ENCODE results near the gene ADRA1B.

DNA sequence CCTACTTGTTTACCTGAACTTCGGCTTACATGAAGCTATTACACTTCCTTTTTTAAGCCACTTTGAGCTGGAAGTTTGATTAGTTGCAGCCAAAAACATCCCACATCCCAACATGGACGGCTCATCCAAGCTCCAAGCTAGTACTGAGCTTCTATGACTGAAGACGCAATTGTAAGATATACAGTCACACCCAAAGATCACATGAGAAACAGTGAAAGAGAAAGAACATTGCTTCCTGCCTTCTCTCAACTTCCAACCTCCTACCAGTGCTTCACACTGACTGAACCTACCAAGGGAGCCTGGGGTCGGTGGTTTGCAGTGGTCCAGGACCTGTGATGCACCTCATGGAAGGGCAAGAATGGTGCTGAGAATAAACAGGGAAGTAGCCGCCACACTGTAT, 27.4 kb upstream of the ADRA1B start:
- TF ChIP-seq TCF12 (IDR thresholded peaks at IDR 0.05; ENCODE audit: low read depth) (no peak), ZBTB7A (IDR thresholded peaks at IDR 0.05; ENCODE audit: low read depth) (no peak), TAF1 (IDR thresholded peaks at IDR 0.05; ENCODE audit: low read depth) (no peak), YY1 (IDR thresholded peaks at IDR 0.05; ENCODE audit: low read depth) (no peak)
- TF ChIP-seq, protein P1, sequence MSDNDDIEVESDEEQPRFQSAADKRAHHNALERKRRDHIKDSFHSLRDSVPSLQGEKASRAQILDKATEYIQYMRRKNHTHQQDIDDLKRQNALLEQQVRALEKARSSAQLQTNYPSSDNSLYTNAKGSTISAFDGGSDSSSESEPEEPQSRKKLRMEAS (IDR thresholded peaks at IDR 0.05): no peak
